OCI-LY1 (cell line): ENCODE data around the gene SDK1.

ENCODE experiments used
- H2AFZ ChIP-seq: fragments of 200-600 bp; sonication (generic), shearing (Covaris generic); 2 replicates; pipeline ENCODE4 v1.6.0; 2014; ENCODE audit warnings: antibody characterized with exemption, mild to moderate bottlenecking, low read length
- H3F3A ChIP-seq: fragments of 200-600 bp; sonication (generic), shearing (Covaris generic); 2 replicates; pipeline ENCODE4 v1.6.0; 2014; ENCODE audit warnings: mild to moderate bottlenecking, antibody characterized with exemption, low read length, moderate library complexity; ENCODE audit not compliant: insufficient read depth
- H3K27ac ChIP-seq: fragments of 200-600 bp; sonication (generic); 2 replicates; pipeline ENCODE4 v1.5.1; 2014; ENCODE audit warnings: low read length, mixed run types, mild to moderate bottlenecking, low read depth; ENCODE audit not compliant: poor library complexity, severe bottlenecking
- H3K27me3 ChIP-seq: fragments of 200-600 bp; sonication (generic); 2 replicates; pipeline ENCODE4 v1.6.0; 2014; ENCODE audit warnings: antibody characterized with exemption, mild to moderate bottlenecking, low read length, moderate library complexity; ENCODE audit not compliant: insufficient read depth
- H3K36me3 ChIP-seq: fragments of 200-600 bp; sonication (generic); 2 replicates; pipeline ENCODE4 v1.6.1; 2014; ENCODE audit warnings: mild to moderate bottlenecking, antibody characterized with exemption, low read length, moderate library complexity, mixed read lengths; ENCODE audit not compliant: insufficient read depth
- H3K4me1 ChIP-seq: fragments of 200-600 bp; sonication (generic); 2 replicates; pipeline ENCODE4 v1.5.1; 2014; ENCODE audit warnings: mild to moderate bottlenecking, low read length, moderate library complexity; ENCODE audit not compliant: insufficient read depth, severe bottlenecking
- H3K4me2 ChIP-seq: fragments of 200-600 bp; sonication (generic), shearing (Covaris generic); 2 replicates; pipeline ENCODE4 v1.6.1; 2014; ENCODE audit warnings: low read length
- H3K4me3 ChIP-seq: fragments of 200-600 bp; sonication (generic); 2 replicates; pipeline ENCODE4 v1.5.1; 2014; ENCODE audit warnings: low read length, low read depth, mild to moderate bottlenecking, mixed read lengths; ENCODE audit not compliant: poor library complexity, severe bottlenecking
- H3K79me2 ChIP-seq: fragments of 200-600 bp; shearing (Covaris generic); 2 replicates; pipeline ENCODE4 v1.6.1; 2016; ENCODE audit warnings: mixed run types, low read length, mixed read lengths; ENCODE audit not compliant: insufficient read depth
- H3K9ac ChIP-seq: fragments of 200-600 bp; sonication (generic), shearing (Covaris generic); 2 replicates; pipeline ENCODE4 v1.6.1; 2014; ENCODE audit warnings: mild to moderate bottlenecking, low read length, mixed read lengths
- H3K9me2 ChIP-seq: fragments of 200-600 bp; sonication (generic), shearing (Covaris generic); 2 replicates; pipeline ENCODE4 v1.6.1; 2014; ENCODE audit warnings: low read depth, mild to moderate bottlenecking, low read length, mixed read lengths
- H3K9me3 ChIP-seq: fragments of 200-600 bp; shearing (Covaris generic); 2 replicates; pipeline ENCODE4 v1.6.1; 2014; ENCODE audit warnings: low read length, mixed read lengths
- H4K20me1 ChIP-seq: fragments of 200-600 bp; sonication (generic), shearing (Covaris generic); 2 replicates; pipeline ENCODE4 v1.6.0; 2016; ENCODE audit warnings: mild to moderate bottlenecking, low read length; ENCODE audit not compliant: insufficient read depth
- CTCF ChIP-seq: fragments of 200-600 bp; sonication (generic), shearing (Covaris generic); IDR thresholded peaks from 2 replicates; pipeline ENCODE4 v1.5.1; 2017; ENCODE audit warnings: mild to moderate bottlenecking, antibody characterized with exemption, low read length, moderate library complexity, mixed read lengths
- EZH2 ChIP-seq: fragments of 200-600 bp; sonication (generic), shearing (Covaris generic); IDR thresholded peaks from 2 replicates; pipeline ENCODE4 v1.8.0; 2017; ENCODE audit warnings: borderline replicate concordance, mixed run types, mild to moderate bottlenecking, antibody characterized with exemption, low read length, moderate library complexity, mixed read lengths

Gene SDK1

DNA sequence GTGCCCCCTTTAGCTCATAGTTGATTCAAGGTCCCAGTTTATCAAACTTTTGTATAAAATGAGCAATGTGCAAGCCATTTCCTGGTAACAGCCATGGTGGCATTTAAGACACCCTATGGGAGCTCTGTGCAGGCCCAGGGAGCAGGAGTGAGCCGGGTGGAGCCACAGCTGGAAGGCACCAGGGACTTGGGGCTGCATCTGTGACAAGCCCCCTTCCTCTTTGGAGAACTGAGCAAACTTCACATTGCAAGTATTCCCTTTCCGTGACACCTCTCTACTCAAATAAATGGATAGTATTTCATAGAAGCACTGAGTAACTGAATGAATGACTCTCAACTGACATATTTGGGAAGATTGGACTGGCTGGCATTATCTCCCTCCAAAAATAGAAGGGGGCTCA, 822.3 kb downstream of the SDK1 start:
- no peak overlapping the region for H3K27ac ChIP-seq
- no peaks in the 10 kb centered on the region for H3K79me2 ChIP-seq
- H3K4me3 ChIP-seq: no peak overlapping the region
- no peaks in the 10 kb centered on the region for H3K27me3 ChIP-seq
- TF ChIP-seq CTCF (no peak), EZH2 (no peak)
- H3K9ac ChIP-seq: no peak overlapping the region
- no peaks in the 10 kb centered on the region for H4K20me1 ChIP-seq
- no peaks in the 10 kb centered on the region for H3F3A ChIP-seq
- no peaks in the 10 kb centered on the region for H3K4me1 ChIP-seq
- no peak overlapping the region for H2AFZ ChIP-seq
- no peak overlapping the region for H3K4me2 ChIP-seq
- no peaks in the 10 kb centered on the region for H3K9me2 ChIP-seq
- peaks cover 10% of the 10 kb centered on the region; the same call in 1 of the 2 replicates for H3K9me3 ChIP-seq
- no peaks in the 10 kb centered on the region for H3K36me3 ChIP-seq

DNA sequence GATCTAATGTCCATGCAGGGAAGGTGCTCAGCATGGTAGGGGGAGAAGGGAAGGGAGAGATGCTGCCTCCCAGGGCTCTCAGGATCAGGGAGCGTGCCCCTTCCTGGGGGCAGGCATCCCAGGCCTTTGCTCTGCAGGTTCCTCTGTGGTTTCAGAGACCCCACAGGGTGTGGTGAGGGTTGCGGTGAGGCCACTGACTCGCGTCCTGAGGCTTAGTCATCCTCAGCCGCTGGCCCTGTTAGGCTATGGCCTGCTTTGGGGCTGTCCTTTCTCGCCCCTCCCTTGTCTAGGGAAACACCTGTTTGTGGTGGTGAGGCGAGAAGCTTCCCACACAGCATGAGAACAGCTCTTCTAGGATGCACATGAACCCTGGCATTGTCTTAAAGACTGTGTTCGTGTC, 822.8 kb downstream of the SDK1 start:
- H3K4me3 ChIP-seq: no peak overlapping the region
- H3K27me3 ChIP-seq: no peaks in the 10 kb centered on the region
- TF ChIP-seq EZH2 (no peak), CTCF (no peak)
- H2AFZ ChIP-seq: no peak overlapping the region
- H3F3A ChIP-seq: no peaks in the 10 kb centered on the region
- H3K4me1 ChIP-seq: no peaks in the 10 kb centered on the region
- no peak overlapping the region for H3K4me2 ChIP-seq
- H3K79me2 ChIP-seq: no peaks in the 10 kb centered on the region
- no peak overlapping the region for H3K27ac ChIP-seq
- peaks cover 6% of the 10 kb centered on the region; the same call in 1 of the 2 replicates for H3K9me3 ChIP-seq
- H3K36me3 ChIP-seq: no peaks in the 10 kb centered on the region
- no peak overlapping the region for H3K9ac ChIP-seq
- H3K9me2 ChIP-seq: no peaks in the 10 kb centered on the region
- H4K20me1 ChIP-seq: no peaks in the 10 kb centered on the region

- Histone ChIP-seq H3K9me3 (peaks cover 6% of the 10 kb centered on the region; the same call in 1 of the 2 replicates), H3K27ac (no peak overlapping the region)
Measured at GRCh38 chr7:4124556-4125477, 823.8 kb downstream of the SDK1 start.

More at GRCh38 chr7:4124556-4125477, 823.8 kb downstream of the SDK1 start:
- no peak overlapping the region for H3K9ac ChIP-seq
- no peaks in the 10 kb centered on the region for H3K36me3 ChIP-seq
- no peaks in the 10 kb centered on the region for H3K9me2 ChIP-seq
- no peak overlapping the region for H3K4me3 ChIP-seq
- TF ChIP-seq CTCF (no peak), EZH2 (no peak)
- no peaks in the 10 kb centered on the region for H3K79me2 ChIP-seq
- H3K4me1 ChIP-seq: no peaks in the 10 kb centered on the region
- no peaks in the 10 kb centered on the region for H3K27me3 ChIP-seq
- H2AFZ ChIP-seq: no peak overlapping the region
- no peaks in the 10 kb centered on the region for H3F3A ChIP-seq
- no peak overlapping the region for H3K4me2 ChIP-seq
- H4K20me1 ChIP-seq: no peaks in the 10 kb centered on the region
